GM18519 (cell line): ENCODE measurements around the gene MICU1.

Experiments
- ATAC-seq: cut with Tn5 transposase; IDR thresholded peaks from one replicate; pipeline ENCODE4 v1.9.1; 2021; ENCODE audit warnings: mild to moderate bottlenecking, moderate library complexity; ENCODE audit not compliant: unreplicated experiment, low FRiP score

Gene MICU1

DNA sequence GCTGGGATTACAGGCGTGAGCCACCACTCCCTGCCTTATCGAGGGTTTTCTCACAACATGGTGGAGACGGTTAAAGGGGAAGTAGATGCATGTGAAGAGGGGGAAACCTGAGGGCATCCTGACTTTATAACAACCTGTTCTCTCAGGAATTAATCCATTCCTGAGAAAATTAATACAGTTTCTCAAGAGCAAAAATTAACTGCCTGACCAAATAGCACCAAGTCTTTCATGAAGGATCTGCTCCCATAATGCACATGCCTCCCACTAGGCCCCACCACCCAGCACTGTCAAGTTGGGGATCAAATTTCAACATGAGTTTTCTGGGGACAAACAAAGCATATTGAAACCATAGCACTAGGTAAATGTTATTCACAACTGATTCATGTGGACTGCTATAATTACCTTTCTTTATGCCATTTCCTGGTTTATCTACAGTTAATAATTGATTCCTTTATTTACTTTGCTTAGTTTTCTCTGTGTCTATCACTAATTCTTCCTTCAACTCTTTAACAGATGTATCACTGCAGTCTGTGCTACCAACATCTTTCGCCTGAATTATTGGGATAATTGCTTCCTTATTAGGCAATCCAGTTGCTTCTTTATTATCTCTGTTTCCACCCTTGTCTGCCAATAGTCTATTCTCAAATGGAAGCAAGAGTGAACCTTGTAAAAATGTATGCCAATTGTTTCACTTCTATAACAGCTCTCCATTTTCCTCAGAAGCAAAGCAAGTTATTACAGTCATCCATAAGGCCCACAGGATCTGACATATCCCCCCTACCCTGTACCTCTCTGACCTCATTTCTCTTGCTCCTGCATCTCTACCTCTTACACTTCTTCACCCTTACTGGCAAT is 12.9 kb upstream of the MICU1 start:
- ATAC-seq: no peak

DNA sequence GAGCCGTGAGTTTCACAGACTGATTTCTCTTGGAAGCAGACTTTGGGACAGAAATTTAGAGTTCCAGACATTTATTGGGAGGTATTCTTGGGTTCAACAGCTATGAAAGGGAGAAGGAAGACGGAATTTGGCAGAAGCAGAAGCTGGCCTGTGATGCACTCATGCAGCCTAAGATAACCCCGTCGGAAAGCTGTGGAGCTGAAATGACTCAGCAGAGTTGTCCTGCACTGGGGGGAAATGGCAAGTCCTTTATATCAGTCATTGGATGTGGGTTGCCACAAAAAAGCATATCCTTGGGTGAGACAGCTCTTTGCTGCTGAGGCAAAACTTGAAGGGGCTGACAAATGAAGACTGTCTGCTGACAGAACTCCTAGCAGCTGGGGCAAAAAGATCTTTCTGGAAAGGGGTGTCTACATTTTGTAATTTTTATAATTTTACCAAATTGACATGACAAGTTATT is 11.5 kb upstream of the MICU1 start:
- no peak for ATAC-seq

DNA sequence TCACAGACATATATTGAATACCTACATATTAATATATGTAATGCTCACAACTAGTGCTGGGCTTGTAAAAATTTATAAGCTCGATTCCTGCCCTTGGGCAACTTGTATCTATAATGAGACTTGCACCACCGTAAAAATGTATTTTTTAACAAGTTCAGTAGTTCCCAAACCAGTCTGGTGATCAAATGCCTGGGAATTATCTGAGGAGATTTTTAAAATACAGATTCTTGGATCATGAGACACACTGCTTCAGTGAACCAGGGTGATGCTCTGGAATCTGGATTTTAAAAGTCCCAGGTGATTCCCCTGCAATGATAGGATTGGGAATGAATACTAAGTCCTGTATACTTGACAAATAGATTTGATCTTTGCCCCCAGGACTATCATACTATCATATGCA is 4.3 kb upstream of the MICU1 start:
- no peak for ATAC-seq

DNA sequence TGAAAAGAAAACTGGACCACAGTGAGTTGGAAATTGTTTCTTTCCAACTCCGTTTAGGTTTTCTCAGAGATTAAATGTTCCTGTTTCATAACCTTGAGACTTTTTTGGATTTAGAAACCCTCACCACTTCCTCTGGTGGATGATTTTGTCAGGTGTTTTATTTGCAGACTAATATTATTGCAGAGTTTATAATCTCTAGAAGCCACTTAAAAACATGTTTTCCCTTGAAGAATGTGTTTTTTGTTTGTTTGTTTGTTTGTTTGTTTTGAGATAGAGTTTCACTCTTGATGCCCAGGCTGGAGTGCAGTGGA is 520 bp upstream of the MICU1 start:
- ATAC-seq: no peak

DNA sequence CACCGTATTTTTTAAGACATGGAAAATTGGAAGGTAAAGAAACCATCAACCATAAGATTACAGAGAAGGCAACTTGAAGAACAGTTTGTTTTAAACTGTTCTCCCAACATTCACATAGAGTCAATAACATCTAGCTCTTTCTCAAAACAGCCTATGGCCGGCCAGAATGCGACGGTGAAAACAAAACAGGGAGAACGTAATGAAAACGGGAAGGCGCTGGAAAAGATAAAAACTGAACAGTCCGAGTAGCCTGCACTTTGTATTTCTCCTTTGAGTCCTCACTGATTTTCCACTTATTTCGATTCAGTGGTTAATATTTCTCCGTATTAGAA is 637 bp downstream of the MICU1 start:
- ATAC-seq: no peak

DNA sequence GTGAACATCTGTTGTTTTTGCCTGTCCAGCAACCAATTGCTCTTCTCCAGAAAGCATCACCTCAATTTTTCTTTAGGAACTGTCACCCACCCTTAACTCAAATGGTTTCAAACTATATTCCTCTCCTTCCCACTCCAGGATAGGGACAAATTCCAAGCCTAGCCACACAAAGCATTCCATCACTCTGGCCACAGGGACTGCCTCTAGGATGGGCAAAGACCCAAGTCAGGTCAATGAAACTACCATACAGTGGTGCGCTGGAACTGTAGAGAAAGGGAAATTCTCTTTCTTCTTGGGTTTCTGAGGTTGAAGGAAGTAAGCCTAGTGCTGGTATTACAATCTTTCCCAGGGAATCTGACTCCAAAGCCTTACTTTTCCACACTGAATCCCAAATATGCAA is 3.6 kb downstream of the MICU1 start:
- ATAC-seq: no peak

DNA sequence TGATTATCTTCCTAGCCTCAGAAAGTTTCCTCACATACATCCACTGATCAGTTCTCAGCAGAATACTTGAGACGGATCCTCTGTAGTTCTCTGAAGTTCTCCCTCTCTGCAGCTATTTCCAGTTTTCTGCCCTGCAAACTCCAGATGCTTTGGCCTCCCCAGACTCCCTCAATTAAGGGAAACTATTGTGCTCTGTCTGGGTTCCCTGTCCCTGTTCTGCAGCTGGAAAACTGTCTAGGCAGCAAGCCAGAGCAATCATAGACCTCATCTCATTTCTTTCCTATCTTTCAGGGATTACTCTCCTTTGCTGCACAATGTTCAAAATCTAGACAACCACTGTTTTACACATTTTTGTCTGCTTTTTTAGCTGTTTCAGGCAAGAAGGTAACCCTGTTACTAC is 9.2 kb downstream of the MICU1 start:
- ATAC-seq: no peak

DNA sequence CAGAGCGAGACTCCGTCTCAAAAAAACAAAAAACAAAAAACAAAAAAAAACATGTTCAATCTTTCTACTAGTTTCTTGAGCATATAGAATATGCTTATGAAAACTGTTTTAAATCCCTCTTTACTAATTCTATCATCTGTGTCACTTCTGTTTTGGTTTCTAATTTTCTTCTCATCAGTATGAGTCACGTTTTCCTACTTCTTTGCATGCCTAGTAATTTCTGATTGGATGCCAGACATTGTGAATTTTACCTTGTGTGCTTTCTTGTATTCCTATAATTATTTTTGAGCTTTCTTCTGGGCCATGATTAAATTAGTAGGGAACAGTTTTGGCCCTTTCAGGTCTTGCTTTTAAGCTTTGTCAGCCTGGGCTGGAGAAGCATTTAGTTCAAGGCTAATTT is 9.9 kb downstream of the MICU1 start:
- ATAC-seq: no peak

DNA sequence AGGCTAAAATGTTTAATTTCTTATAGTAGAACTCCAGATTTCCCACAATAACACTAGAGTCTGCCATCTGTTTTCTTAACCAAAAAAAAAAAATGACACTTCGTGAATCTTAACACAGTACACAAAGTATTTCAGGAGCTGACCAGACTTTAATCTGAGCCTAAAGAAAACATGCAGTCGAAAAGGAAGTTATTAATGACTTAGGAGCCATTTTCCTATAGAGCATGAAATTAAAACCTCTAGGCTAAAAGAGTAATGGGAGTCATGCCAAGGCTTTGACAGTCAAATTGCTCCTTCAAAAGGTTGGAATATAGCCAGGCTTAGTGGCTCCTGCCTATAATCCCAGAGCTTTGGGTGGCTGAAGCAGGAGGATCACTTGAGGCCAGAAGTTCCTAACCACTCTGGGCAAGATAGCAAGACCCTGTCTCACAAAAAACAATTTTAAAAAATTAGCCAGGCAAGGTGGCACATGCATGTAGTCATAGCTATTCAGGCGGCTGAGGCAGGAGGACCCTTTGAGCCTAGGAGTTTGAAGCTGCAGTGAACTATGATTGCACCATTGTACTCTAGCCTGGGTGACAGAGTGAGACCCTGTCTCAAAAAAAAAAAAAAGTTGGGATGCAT is 13.6 kb downstream of the MICU1 start:
- no peak for ATAC-seq

DNA sequence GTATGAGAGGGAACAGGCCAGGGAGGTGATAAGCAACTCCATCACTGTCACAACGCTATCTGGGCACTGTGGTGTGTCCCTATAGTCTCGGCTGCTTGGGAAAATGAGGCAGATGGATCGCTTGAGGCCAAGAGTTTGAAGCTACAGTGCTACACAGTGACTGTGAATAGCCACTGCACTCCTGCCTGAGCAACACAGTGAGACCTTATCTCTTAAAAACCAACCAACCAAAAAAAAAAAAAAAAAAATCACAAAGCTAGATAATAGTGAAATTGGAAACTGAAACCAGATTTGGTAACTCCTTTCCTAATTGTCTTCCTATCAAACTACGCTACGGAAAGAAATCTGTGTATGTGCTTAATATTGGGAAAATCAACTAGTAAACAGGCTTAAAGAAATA is 14.1 kb downstream of the MICU1 start:
- ATAC-seq: no peak

DNA sequence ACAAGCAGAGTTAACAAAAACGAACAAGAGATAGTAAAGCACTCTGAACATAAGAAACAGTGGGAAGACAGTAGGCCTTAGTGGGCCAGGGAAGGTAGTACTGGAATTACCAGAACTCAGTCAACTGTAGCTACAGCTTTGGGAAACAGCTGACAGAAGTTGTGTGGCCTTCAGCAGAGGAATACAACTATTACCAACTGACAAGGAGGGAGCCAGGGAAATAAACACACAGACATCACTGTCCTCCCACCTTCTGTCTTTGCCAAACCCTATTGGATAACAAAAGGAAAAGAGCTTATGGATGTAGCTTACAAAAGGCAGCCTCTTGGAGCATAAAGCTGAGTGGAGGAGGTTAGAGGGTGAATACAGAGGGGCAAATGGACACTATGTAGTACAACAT is 15.4 kb downstream of the MICU1 start:
- ATAC-seq: no peak

DNA sequence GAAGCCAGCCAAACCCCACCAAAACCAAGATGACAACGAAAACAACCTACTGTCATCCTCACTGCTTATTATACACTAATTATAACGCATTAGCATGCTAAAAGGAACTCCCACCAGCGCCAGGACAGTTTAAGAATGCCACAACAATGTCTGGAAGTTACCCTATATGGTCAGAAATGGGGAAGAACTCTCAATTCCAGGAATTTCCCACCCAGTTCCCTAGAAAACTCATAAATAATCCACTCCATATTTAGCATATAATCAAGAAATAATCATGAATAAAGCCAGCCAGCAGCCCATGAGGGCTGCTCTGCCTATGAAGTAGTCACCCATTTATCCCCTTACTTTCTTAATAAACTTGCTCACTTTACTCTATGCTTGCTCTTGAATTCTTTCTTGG is 20.8 kb downstream of the MICU1 start:
- no peak for ATAC-seq

DNA sequence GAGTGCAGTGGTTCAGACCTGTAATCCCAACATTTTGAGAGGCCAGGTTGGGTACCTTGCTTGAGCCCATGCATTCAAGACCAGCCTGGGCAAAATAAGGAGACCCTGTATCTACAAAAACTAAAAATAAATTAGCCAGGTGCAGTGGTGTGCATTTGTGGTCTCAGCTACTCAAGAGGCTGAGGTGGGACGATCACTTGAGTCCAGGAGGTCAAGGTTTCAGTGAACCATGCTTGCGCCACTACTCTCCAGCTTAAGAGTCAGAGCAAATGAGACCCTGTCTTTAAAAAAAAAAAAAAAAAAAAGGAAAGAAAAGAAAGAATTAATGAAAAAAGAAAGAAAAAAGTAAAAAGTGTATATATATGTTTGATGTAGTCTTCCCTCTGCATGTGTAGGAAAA is 24.7 kb downstream of the MICU1 start:
- ATAC-seq: no peak

DNA sequence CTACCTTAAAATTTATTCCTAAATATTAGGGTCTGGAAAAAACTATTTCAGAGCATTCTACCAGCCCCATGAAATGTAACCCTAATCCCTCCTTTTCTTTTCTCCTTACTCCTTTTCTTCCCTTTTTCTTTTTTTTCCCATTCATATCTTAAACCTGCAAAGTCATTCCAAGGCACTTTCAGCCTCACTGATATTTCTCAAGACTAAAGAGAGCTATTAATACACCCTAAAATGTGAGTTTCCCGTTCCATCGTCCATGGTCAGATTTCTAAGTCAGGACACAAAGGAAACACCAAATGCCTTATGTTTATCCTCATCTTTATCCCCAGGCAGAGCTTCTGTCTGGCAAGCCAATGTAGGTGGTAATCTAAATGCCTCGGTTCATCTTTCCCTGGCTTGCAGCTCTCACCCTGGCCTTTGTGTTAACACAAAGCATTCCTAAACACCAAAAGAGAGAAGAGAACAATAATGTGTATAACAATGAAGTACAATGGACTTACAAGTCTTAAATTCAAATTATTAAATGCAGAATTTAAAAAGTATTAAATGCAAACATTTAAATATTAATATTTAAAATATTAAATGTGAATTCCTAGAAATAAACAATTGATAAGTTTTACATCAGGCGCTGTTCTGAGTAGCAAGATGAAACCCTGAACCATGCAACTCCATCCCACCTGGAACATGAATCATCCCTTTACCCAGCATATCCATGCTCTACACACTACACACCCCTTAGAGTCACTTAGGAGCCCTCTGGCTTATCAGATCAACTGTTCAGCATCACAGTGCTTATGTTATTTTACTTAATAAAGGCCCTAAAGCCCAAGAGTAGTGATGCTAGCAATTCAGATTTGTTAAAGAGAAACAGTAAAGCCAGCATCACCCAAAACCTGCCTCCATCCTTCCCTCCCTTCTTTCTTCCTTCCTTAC is 26.8 kb downstream of the MICU1 start:
- no peak for ATAC-seq

DNA sequence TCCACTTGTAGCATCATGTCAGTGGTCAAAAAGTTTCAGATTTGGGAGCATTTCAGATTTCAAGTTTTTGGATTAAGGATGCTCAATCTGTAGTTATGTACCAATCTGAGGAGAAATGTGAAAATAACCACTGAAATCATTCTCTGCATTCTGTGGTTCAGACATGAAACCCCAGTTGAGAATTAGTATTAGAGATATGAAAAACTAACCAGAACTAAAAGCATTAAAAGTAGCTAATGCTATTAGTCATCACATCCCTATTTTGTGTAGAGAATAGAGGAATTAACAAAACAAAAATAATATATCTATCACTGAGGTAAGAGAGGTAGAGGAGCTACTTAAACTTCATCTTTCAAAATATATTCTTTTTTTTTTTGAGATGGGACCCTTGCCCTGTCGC is 28.0 kb downstream of the MICU1 start:
- no peak for ATAC-seq

DNA sequence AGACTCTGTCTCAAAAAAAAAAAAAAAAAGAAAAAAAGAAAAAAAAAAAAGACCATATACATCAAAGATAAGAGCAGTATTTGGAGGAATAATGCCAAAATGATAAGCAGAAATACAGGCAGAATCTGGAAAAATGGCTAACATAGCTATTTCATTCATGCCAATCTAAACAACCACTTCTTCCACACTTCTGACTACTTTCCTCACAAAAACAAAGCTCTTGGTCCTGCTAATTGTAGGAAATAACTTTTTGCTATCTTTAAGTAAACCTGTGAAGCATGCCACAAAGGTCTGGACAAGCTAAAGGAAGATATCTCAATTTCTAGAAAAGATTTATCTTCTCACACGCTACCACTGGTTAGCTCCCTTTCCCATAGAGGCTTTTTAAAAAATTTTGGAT is 30.4 kb downstream of the MICU1 start:
- no peak for ATAC-seq

DNA sequence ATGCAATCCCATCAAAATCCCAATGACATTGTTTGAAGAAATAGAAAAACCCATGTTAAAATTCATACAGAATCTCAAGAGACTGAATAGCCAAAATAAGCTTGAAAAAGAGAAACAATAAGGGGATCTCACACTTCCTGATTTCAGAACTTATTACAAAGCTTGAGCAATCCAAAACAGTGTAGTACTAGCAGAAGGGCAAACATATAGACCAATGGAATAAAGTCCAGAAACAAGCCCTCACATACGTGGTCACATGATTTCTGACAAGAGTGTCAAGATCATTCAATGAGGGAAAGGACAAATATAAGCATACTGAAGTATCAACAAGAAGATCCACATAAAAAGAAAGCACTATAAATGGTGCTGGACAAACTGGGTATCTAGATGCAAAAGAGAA is 31.9 kb downstream of the MICU1 start:
- no peak for ATAC-seq

DNA sequence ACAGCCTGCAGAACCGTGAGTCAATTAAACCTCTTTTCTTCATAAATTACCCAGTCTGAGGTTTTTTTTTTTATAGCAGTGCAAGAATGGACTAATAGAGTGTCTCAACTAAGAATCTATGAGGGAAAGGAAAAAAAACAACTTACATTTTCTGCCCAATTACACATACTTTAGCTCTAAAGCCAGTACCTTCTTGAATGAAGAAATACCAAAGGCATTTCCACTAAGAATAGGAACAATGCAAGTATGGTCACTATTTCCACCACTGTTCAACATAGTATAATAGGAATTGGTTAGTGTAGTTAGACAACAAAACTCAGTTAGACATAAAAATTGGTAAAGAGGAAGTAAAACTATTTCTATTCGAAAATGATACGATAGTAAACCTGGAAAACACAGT is 37.6 kb downstream of the MICU1 start:
- ATAC-seq: no peak

DNA sequence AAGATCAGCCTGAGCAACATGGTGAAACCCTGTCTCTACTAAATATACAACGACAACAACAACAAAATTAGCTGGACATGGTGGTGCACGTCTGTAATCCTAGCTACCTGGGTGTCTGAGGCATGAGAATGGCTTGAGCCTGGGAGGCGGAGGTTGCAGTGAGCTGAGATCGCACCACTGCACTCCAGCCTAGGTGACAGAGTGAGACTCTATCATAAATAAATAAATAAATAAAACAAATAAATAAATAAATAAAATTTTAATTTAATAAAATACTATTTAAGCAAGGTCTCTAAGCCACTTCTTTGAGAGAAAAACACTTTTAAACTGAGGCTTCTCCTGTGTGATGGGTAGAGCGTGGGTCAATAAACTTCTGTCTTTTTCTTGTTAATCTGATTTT is 38.3 kb downstream of the MICU1 start:
- ATAC-seq: no peak

DNA sequence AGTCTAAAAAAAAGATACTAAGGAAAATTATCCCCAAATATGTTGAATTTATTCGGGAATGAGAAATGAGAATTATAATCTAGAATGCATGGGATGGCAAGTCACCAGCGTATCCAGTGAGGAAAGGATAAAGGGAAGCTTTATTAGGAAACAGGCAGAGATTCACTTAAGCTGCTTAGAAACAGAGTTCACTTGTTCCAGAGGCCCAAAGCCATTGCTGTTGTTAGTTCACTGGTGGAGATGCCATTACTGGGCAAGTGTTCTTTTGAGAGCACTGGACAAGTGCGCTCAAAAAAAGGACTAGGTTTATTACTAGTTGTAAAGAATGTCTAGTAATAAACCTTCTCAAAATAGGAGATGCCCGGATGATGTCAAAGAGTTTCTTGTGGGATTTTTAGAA is 51.2 kb downstream of the MICU1 start:
- no peak for ATAC-seq

DNA sequence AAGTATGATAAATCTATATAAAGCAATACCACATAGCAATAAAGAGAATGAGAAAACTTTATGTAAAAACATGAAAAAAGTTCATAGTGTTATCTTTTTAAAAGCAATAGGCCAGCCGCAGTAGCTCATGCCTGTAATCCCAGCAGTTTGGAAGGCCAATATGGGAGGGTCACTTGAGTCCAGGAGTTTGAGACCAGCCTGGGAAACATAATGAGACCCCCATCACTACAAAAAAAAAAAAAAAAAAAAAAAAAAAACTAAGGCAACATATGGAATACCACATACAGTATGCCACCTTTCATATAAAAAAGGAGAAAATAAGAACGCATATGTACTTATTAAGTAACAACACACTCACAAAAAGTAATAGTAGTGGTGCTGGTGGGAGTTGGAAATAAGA is 52.8 kb downstream of the MICU1 start:
- ATAC-seq: no peak
